SK-N-SH treated with all-trans-retinoic acid at 6 μM for 48 hours (cell line): ENCODE measurements around the gene CD6.

Experiments
- ARNTL ChIP-seq: fragments of 450-650 bp; formaldehyde crosslinking; IDR thresholded peaks from 2 replicates; pipeline ENCODE4 v1.5.0; 2020; ENCODE audit warnings: low read depth, mild to moderate bottlenecking, moderate library complexity, borderline replicate concordance
- BACH2 ChIP-seq: fragments of 250-450 bp; sonication (Bioruptor Pico); IDR thresholded peaks from 2 replicates; pipeline ENCODE4 v1.9.0; 2021; ENCODE audit warnings: mild to moderate bottlenecking, borderline replicate concordance
- GLIS3 ChIP-seq: fragments of 250-450 bp; sonication (Bioruptor Pico); IDR thresholded peaks from 2 replicates; pipeline ENCODE4 v1.5.0; 2020; ENCODE audit warnings: mild to moderate bottlenecking, moderate library complexity
- PATZ1 ChIP-seq: fragments of 250-450 bp; sonication (Bioruptor Pico); IDR thresholded peaks from 2 replicates; pipeline ENCODE4 v1.8.0; 2020; ENCODE audit warnings: mild to moderate bottlenecking, moderate library complexity, borderline replicate concordance
- ZNF565 ChIP-seq: fragments of 450-650 bp; formaldehyde crosslinking; conservative IDR thresholded peaks from 2 replicates; pipeline ENCODE4 v1.5.0; 2020; ENCODE audit warnings: low read depth, mild to moderate bottlenecking, moderate library complexity
- ZNF70 ChIP-seq: fragments of 450-650 bp; formaldehyde crosslinking; IDR thresholded peaks from 2 replicates; pipeline ENCODE4 v1.5.0; 2020; ENCODE audit warnings: mild to moderate bottlenecking, moderate library complexity

GRCh38 chr11:60987577-60988277 lies 16.2 kb downstream of the CD6 start:
- TF ChIP-seq GLIS3 (CRISPR knock-in tag) (no peak), ARNTL (CRISPR knock-in tag) (no peak), PATZ1 (CRISPR knock-in tag) (no peak), ZNF70 (no peak), BACH2 (no peak), ZNF565 (CRISPR knock-in tag) (no peak)
